RWPE2 (cell line): ENCODE results near the gene GNLY.

Source experiments
- ATAC-seq: fragments of 200-7000 bp; cut with Tn5 transposase; 3 replicates; pipeline ENCODE4 v1.9.1; 2021; ENCODE audit warnings: low read depth
- DNase-seq: peaks from one replicate; pipeline ENCODE4 v3.0.0-alpha.2; 2020; ENCODE audit warnings: low spot score
- H3K27ac ChIP-seq: fragments of 450-650 bp; 2 replicates; pipeline ENCODE4 v1.5.1; 2017; ENCODE audit warnings: mild to moderate bottlenecking; ENCODE audit not compliant: poor library complexity, severe bottlenecking
- H3K27me3 ChIP-seq: fragments of 250-450 bp; sonication (Bioruptor Pico); 2 replicates; pipeline ENCODE4 v1.5.1; 2021; ENCODE audit warnings: mild to moderate bottlenecking, moderate library complexity; ENCODE audit not compliant: insufficient read depth, poor library complexity, severe bottlenecking
- H3K36me3 ChIP-seq: fragments of 250-450 bp; sonication (Bioruptor Pico); 2 replicates; pipeline ENCODE4 v1.5.1; 2020; ENCODE audit warnings: low read depth, mild to moderate bottlenecking, moderate library complexity
- H3K4me1 ChIP-seq: fragments of 250-450 bp; sonication (Bioruptor Pico); 2 replicates; pipeline ENCODE4 v1.5.1; 2021; ENCODE audit warnings: mild to moderate bottlenecking, moderate library complexity; ENCODE audit not compliant: insufficient read depth, poor library complexity, severe bottlenecking
- H3K4me3 ChIP-seq: fragments of 250-450 bp; sonication (Bioruptor Pico); 2 replicates; pipeline ENCODE4 v1.5.1; 2021; ENCODE audit warnings: mild to moderate bottlenecking, moderate library complexity; ENCODE audit not compliant: severe bottlenecking
- H3K9me3 ChIP-seq: fragments of 250-450 bp; sonication (Bioruptor Pico); 2 replicates; pipeline ENCODE4 v1.5.1; 2021; ENCODE audit warnings: mild to moderate bottlenecking, moderate library complexity; ENCODE audit not compliant: severe bottlenecking
- CTCF ChIP-seq: fragments of 450-650 bp; IDR thresholded peaks from one replicate; pipeline ENCODE4 v1.5.1; 2017; ENCODE audit warnings: mild to moderate bottlenecking, moderate library complexity; ENCODE audit not compliant: poor library complexity, severe bottlenecking

The GNLY gene

GRCh38 chr2:85736456-85737355 lies 42.5 kb downstream of the GNLY start:
- Histone ChIP-seq H3K36me3 (no peaks in the 10 kb centered on the region), H3K27ac (no peak overlapping the region), H3K9me3 (no peaks in the 10 kb centered on the region), H3K27me3 (no peaks in the 10 kb centered on the region), H3K4me3 (no peak overlapping the region), H3K4me1 (peaks cover 3% of the 10 kb centered on the region)
- no peak for ATAC-seq
- no peak for TF ChIP-seq CTCF
- DNase-seq, result no peak

- Histone ChIP-seq H3K9me3 (no peaks in the 10 kb centered on the region), H3K4me3 (no peak overlapping the region), H3K27ac (no peak overlapping the region), H3K27me3 (no peaks in the 10 kb centered on the region), H3K4me1 (peaks cover 11% of the 10 kb centered on the region), H3K36me3 (no peaks in the 10 kb centered on the region)
- TF ChIP-seq CTCF, result no peak
- DNase-seq, result no peak
- peak; percentile 26; the same call in 1 of the 3 replicates for ATAC-seq
These were observed 43.3 kb downstream of the GNLY start for GRCh38 chr2:85737481-85737880.

GRCh38 chr2:85737961-85738360 lies 43.8 kb downstream of the GNLY start:
- Histone ChIP-seq H3K27me3 (no peaks in the 10 kb centered on the region), H3K27ac (no peak overlapping the region), H3K9me3 (no peaks in the 10 kb centered on the region), H3K4me1 (peaks cover 16% of the 10 kb centered on the region), H3K36me3 (no peaks in the 10 kb centered on the region), H3K4me3 (no peak overlapping the region)
- DNase-seq (no peak), ATAC-seq (no peak)
- TF ChIP-seq CTCF, result no peak

GRCh38 chr2:85740193-85740592 lies 46.0 kb downstream of the GNLY start:
- peaks cover 19% of the 10 kb centered on the region for H3K4me1 ChIP-seq
- ATAC-seq (no peak), DNase-seq (no peak)
- H3K36me3 ChIP-seq, result no peaks in the 10 kb centered on the region
- no peak overlapping the region for H3K4me3 ChIP-seq
- no peak for TF ChIP-seq CTCF
- H3K9me3 ChIP-seq, result no peaks in the 10 kb centered on the region
- H3K27ac ChIP-seq, result no peak overlapping the region
- no peaks in the 10 kb centered on the region for H3K27me3 ChIP-seq

GRCh38 chr2:85741211-85741832 lies 47.2 kb downstream of the GNLY start:
- ATAC-seq (no peak; the same call in 2 of the 3 replicates), DNase-seq (peak; percentile 35)
- no peaks in the 10 kb centered on the region for H3K27me3 ChIP-seq
- peak overlapping the region; percentile 74 for H3K27ac ChIP-seq
- H3K4me3 ChIP-seq, result no peak overlapping the region
- no peak for TF ChIP-seq CTCF
- H3K9me3 ChIP-seq, result no peaks in the 10 kb centered on the region
- H3K36me3 ChIP-seq, result no peaks in the 10 kb centered on the region
- H3K4me1 ChIP-seq, result peaks cover 19% of the 10 kb centered on the region
